GM12878 (cell line): ENCODE data around the gene KRTAP5-3. TPM values are rescaled to one million over a fixed set of nuclear protein-coding genes. Genes with fewer than 3 reads are reported as not detected.
"Not testable (repeated sequence)": the region's sequence is repeated elsewhere in the genome, so short reads cannot be mapped to it uniquely, and the experiment has no call there.

Experiments
- ATAC-seq: fragments of 200-7000 bp; cut with Tn5 transposase; 3 replicates; pipeline ENCODE4 v1.9.1; 2020; ENCODE audit warnings: mild to moderate bottlenecking, moderate library complexity
- BruUV-seq: library from RNA; stranded (reverse); fragments of 400-500 nt; replicated peaks from 2 replicates; lab custom pipeline; 2021; lab: Mats Ljungman, UMichigan
- CTCF ChIA-PET: fragments of 300-600 bp; sonication (Branson Sonifier 250); formaldehyde crosslinking; extraction: SDS; loops from one replicate; lab custom pipeline; 2021; ENCODE audit warnings: inconsistent platforms; lab: Yijun Ruan, JAX
- POLR2A ChIA-PET: fragments of 350-600 bp; formaldehyde crosslinking; extraction: SDS; loops from one replicate; lab custom pipeline; 2021; ENCODE audit warnings: inconsistent platforms; lab: Charles Lee
- RAD21 ChIA-PET: fragments of 300-600 bp; sonication (Branson Sonifier 250); formaldehyde crosslinking; loops from one replicate; lab custom pipeline; 2023; ENCODE audit warnings: antibody characterized with exemption; ENCODE audit not compliant: unreplicated experiment; lab: Charles Lee
- SMC1A ChIA-PET: fragments of 300-600 bp; sonication (Branson Sonifier 250); formaldehyde crosslinking; loops from one replicate; lab custom pipeline; 2023; ENCODE audit not compliant: unreplicated experiment, uncharacterized antibody; lab: Charles Lee
- DNase-seq: peaks from one replicate; pipeline ENCODE4 v3.0.0-alpha.2; 2011; ENCODE audit warnings: low read depth, low spot score
- FAIRE-seq: peaks from 3 replicates; lab custom pipeline; 2011; peaks lifted over from hg19 to GRCh38; lab: Jason Lieb, UNC
- H2AFZ ChIP-seq: 2 replicates; pipeline ENCODE4 v1.6.0; 2011; ENCODE audit warnings: low read depth, low read length, control low read depth; ENCODE audit not compliant: control insufficient read depth
- H3K27ac ChIP-seq: 2 replicates; pipeline ENCODE4 v1.5.1; 2011; ENCODE audit warnings: control low read depth; ENCODE audit not compliant: control insufficient read depth, insufficient read depth
- H3K27me3 ChIP-seq, 2 experiments: replicated peaks in 1 of 2; 2 replicates each; pipeline versions ENCODE4 v1.6.0 to v1.6.1; 2011; ENCODE audit warnings: low read length in 1 of 2; ENCODE audit not compliant: control insufficient read depth in 2 of 2, insufficient read depth in 2 of 2
- H3K36me3 ChIP-seq, 2 experiments: 2 replicates each; pipeline ENCODE4 v1.5.1; 2011; ENCODE audit warnings: low read length in 1 of 2; ENCODE audit not compliant: control insufficient read depth in 2 of 2, insufficient read depth in 2 of 2
- H3K4me1 ChIP-seq: 2 replicates; pipeline ENCODE4 v1.6.1; 2011; ENCODE audit warnings: mild to moderate bottlenecking, low read length, moderate library complexity, mixed read lengths; ENCODE audit not compliant: control insufficient read depth, insufficient read depth
- H3K4me2 ChIP-seq: 2 replicates; pipeline ENCODE4 v1.6.0; 2011; ENCODE audit warnings: control low read depth; ENCODE audit not compliant: control insufficient read depth, insufficient read depth
- H3K4me3 ChIP-seq: fragments of 200-600 bp; sonication (generic); 2 replicates; pipeline ENCODE4 v1.5.1; 2016
- H3K79me2 ChIP-seq: 2 replicates; pipeline ENCODE4 v1.6.0; 2011; ENCODE audit warnings: low read length; ENCODE audit not compliant: control insufficient read depth, insufficient read depth
- H3K9ac ChIP-seq: 2 replicates; pipeline ENCODE4 v1.8.0; 2011; ENCODE audit warnings: low read length, control low read depth, mixed read lengths; ENCODE audit not compliant: control insufficient read depth, insufficient read depth
- H3K9me3 ChIP-seq: replicated peaks from 3 replicates; pipeline ENCODE4 v1.5.1; 2011; ENCODE audit warnings: mild to moderate bottlenecking, low read length; ENCODE audit not compliant: control insufficient read depth, insufficient read depth
- H4K20me1 ChIP-seq: 2 replicates; pipeline ENCODE4 v1.6.0; 2011; ENCODE audit not compliant: control insufficient read depth, insufficient read depth
- ATF7 ChIP-seq: fragments of 450-650 bp; IDR thresholded peaks from 2 replicates; pipeline ENCODE4 v1.6.1; 2016; ENCODE audit warnings: low read depth, mild to moderate bottlenecking
- CREM ChIP-seq: IDR thresholded peaks from 2 replicates; pipeline ENCODE4 v1.6.1; 2014; ENCODE audit warnings: antibody characterized with exemption, low read depth
- DPF2 ChIP-seq: fragments of 450-650 bp; IDR thresholded peaks from 2 replicates; pipeline ENCODE4 v1.6.1; 2017; ENCODE audit warnings: mild to moderate bottlenecking
- POLR2A ChIP-seq: IDR thresholded peaks from 2 replicates; pipeline ENCODE4 v1.6.1; 2011; ENCODE audit warnings: low read depth, mild to moderate bottlenecking, low read length
- WGBS: methylation state at CpG from one replicate; pipeline ENCODE4 v1.1.6; 2016; ENCODE audit warnings: low lambda C conversion rate; ENCODE audit not compliant: insufficient replicate concordance, insufficient coverage; ENCODE audit errors: missing lambda C conversion rate; 5-methylcytosine and 5-hydroxymethylcytosine counted together
- in situ Hi-C: fragments of 300-500 bp; cut with MboI; formaldehyde crosslinking; loops from 9 replicates; pipeline ENCODE4 v1.14.3; 2018; ENCODE audit warnings: mixed read lengths
- intact Hi-C: fragments of 100-400 bp; cut with micrococcal nuclease; formaldehyde crosslinking; loops from one replicate; pipeline ENCODE4 v1.14.2; 2022; ENCODE audit not compliant: unreplicated experiment
- polyA plus RNA-seq, 11 experiments: library from polyadenylated mRNA; depleted of rRNA in 4 of 11; unstranded in 6 of 11; stranded (reverse) in 5 of 11; fragments of >200 nt; fragmentation: Nextera tagmentation in 4 of 11; fragmentation: Illumina TruSeq in 1 of 11; extraction: Ambion mirVana in 4 of 11; extraction: Trizol in 1 of 11; gene quantifications; 1 replicate in 1 of 11; 2 replicates in 10 of 11; pipeline versions ENCODE4 v1.2.1 to v1.2.3, GENCODE V29; 2011 to 2016; ENCODE audit warnings: inconsistent platforms in 2 of 11, missing spikeins in 2 of 11, low read depth in 1 of 11
- total RNA-seq, 4 experiments: library from RNA; depleted of rRNA in 3 of 4; stranded (reverse); fragments of >200 nt in 3 of 4; fragmentation: Illumina TruSeq in 1 of 4; extraction: Trizol in 1 of 4; gene quantifications; 2 replicates each; pipeline versions ENCODE4 v1.2.1 to v1.2.3, GENCODE V29; 2013 to 2021
- TF ChIP-seq, protein P1 (sequence below): fragments of 450-650 bp; formaldehyde crosslinking; IDR thresholded peaks from 2 replicates; pipeline ENCODE4 v1.4.0; 2020; ENCODE audit warnings: mild to moderate bottlenecking, moderate library complexity

Gene KRTAP5-3
- total and polyA plus RNA-seq, 10 of the 15 experiments (the other 5 are each of a cell fraction or from before 2014, with no cell fraction given), result not detected

- SMC1A ChIA-PET, result interaction anchor here (1.8 kb wide), 1 partner anchor 28 kb away, joined by 4 read pairs; no protein-coding TSS in a partner anchor
Measured at GRCh38 chr11:1598816-1599215, 9.4 kb downstream of the KRTAP5-3 start.

GRCh38 chr11:1598406-1598805 is 9.9 kb downstream of the KRTAP5-3 start:
- H3K4me1 ChIP-seq, H3K27ac ChIP-seq, in situ Hi-C loops, H2AFZ ChIP-seq, ATAC-seq, H3K4me3 ChIP-seq, FAIRE-seq, intact Hi-C loops, H3K27me3 ChIP-seq, H4K20me1 ChIP-seq, POLR2A ChIA-PET, H3K4me2 ChIP-seq, H3K36me3 ChIP-seq, BruUV-seq, H3K9ac ChIP-seq, H3K9me3 ChIP-seq, H3K79me2 ChIP-seq, DNase-seq: not testable (repeated sequence)
- ChIA-PET RAD21 (interaction anchor here (0.6 kb wide), 1 partner anchor 1623 kb away, joined by 7 read pairs; no protein-coding TSS in a partner anchor), SMC1A (interaction anchor here (1.8 kb wide), 1 partner anchor 28 kb away, joined by 4 read pairs; no protein-coding TSS in a partner anchor), CTCF (interaction anchor here (1.2 kb wide), 1 partner anchor 15 kb away, joined by 3 read pairs; no protein-coding TSS in a partner anchor)
- 13% methylated on average over 3 of the region's 3 CpGs for WGBS

More at GRCh38 chr11:1598816-1599215, 9.4 kb downstream of the KRTAP5-3 start:
- Histone ChIP-seq H2AFZ (no peak overlapping the region), H3K4me2 (no peak overlapping the region), H3K4me3 (no peak overlapping the region), H3K4me1 (no peaks in the 10 kb centered on the region), H4K20me1 (no peaks in the 10 kb centered on the region), H3K27ac (no peak overlapping the region), H3K27me3 (no peaks in the 10 kb centered on the region; a peak in 2 of 4 replicates), H3K9me3 (no peaks in the 10 kb centered on the region), H3K79me2 (no peaks in the 10 kb centered on the region), H3K36me3 (no peaks in the 10 kb centered on the region), H3K9ac (no peak overlapping the region)
- in situ Hi-C loops, result no loop called here
- ChIA-PET RAD21 (no interaction called here), CTCF (interaction anchor here (1.2 kb wide), 1 partner anchor 15 kb away, joined by 3 read pairs; no protein-coding TSS in a partner anchor), POLR2A (no interaction called here)
- WGBS, result 20% methylated on average over 6 of the region's 6 CpGs
- ATAC-seq, result no peak
- intact Hi-C loops, result no loop called here
- no peak for DNase-seq
- no peak for TF ChIP-seq ATF7
- no peak for TF ChIP-seq CREM
- TF ChIP-seq, protein P1, sequence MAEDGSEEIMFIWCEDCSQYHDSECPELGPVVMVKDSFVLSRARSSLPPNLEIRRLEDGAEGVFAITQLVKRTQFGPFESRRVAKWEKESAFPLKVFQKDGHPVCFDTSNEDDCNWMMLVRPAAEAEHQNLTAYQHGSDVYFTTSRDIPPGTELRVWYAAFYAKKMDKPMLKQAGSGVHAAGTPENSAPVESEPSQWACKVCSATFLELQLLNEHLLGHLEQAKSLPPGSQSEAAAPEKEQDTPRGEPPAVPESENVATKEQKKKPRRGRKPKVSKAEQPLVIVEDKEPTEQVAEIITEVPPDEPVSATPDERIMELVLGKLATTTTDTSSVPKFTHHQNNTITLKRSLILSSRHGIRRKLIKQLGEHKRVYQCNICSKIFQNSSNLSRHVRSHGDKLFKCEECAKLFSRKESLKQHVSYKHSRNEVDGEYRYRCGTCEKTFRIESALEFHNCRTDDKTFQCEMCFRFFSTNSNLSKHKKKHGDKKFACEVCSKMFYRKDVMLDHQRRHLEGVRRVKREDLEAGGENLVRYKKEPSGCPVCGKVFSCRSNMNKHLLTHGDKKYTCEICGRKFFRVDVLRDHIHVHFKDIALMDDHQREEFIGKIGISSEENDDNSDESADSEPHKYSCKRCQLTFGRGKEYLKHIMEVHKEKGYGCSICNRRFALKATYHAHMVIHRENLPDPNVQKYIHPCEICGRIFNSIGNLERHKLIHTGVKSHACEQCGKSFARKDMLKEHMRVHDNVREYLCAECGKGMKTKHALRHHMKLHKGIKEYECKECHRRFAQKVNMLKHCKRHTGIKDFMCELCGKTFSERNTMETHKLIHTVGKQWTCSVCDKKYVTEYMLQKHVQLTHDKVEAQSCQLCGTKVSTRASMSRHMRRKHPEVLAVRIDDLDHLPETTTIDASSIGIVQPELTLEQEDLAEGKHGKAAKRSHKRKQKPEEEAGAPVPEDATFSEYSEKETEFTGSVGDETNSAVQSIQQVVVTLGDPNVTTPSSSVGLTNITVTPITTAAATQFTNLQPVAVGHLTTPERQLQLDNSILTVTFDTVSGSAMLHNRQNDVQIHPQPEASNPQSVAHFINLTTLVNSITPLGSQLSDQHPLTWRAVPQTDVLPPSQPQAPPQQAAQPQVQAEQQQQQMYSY (CRISPR knock-in tag), result no peak
- no peak for TF ChIP-seq POLR2A
- TF ChIP-seq DPF2, result no peak
- no peak for FAIRE-seq
- BruUV-seq, result no TSS peak
